Panc1 (cell line): ENCODE results near the gene BACE1.

Source experiments
- CTCF ChIP-seq: fragments of 450-650 bp; IDR thresholded peaks from 2 replicates; pipeline ENCODE4 v1.5.1; 2017; ENCODE audit warnings: mild to moderate bottlenecking
- POLR2AphosphoS5 ChIP-seq: IDR thresholded peaks from 2 replicates; pipeline ENCODE4 v1.6.1; 2012; ENCODE audit warnings: mild to moderate bottlenecking, low read depth, low read length, moderate library complexity
- REST ChIP-seq, 2 experiments: IDR thresholded peaks; 2 replicates each; pipeline ENCODE4 v1.6.1; 2011 to 2012; ENCODE audit warnings: low read depth in 2 of 2, control low read depth in 1 of 2, low read length in 1 of 2, mild to moderate bottlenecking in 1 of 2, moderate library complexity in 1 of 2; ENCODE audit not compliant: insufficient read depth in 1 of 2
- TCF7L2 ChIP-seq: IDR thresholded peaks from 2 replicates; pipeline ENCODE4 v1.6.1; 2011; ENCODE audit warnings: mild to moderate bottlenecking, low read depth, low read length, inconsistent platforms

- TF ChIP-seq CTCF, result no peak
- TF ChIP-seq POLR2AphosphoS5, result no peak
- no peak for TF ChIP-seq TCF7L2
- TF ChIP-seq REST (IDR thresholded peaks at IDR 0.05; ENCODE audit: insufficient read depth in 1 of 2, low read depth in 2 of 2, low read length in 1 of 2), result no peak
Measured at GRCh38 chr11:117328375-117329010, 12.4 kb upstream of the BACE1 start.
